Hepatocyte (in vitro differentiated cells): ENCODE measurements around the gene LRRC3B.
A peak's percentile ranks its signal among the peaks of the same experiment; 100 is the strongest.

Experiments
- EZH2 ChIP-seq: fragments of 200-600 bp; sonication (generic); IDR thresholded peaks from 2 replicates; pipeline ENCODE4 v1.6.1; 2016; ENCODE audit warnings: antibody characterized with exemption, mild to moderate bottlenecking, borderline replicate concordance
- EZH2phosphoT487 ChIP-seq: fragments of 200-600 bp; sonication (generic); IDR thresholded peaks from one replicate; pipeline ENCODE4 v1.6.1; 2018; ENCODE audit warnings: antibody characterized with exemption, mild to moderate bottlenecking, low read depth, moderate library complexity; ENCODE audit not compliant: unreplicated experiment, severe bottlenecking
- TF ChIP-seq, protein P1 (sequence below): fragments of 200-600 bp; sonication (generic); IDR thresholded peaks from 2 replicates; pipeline ENCODE4 v1.5.1; 2016; ENCODE audit warnings: antibody characterized with exemption, mild to moderate bottlenecking; ENCODE audit not compliant: poor library complexity

- TF ChIP-seq, protein P1, sequence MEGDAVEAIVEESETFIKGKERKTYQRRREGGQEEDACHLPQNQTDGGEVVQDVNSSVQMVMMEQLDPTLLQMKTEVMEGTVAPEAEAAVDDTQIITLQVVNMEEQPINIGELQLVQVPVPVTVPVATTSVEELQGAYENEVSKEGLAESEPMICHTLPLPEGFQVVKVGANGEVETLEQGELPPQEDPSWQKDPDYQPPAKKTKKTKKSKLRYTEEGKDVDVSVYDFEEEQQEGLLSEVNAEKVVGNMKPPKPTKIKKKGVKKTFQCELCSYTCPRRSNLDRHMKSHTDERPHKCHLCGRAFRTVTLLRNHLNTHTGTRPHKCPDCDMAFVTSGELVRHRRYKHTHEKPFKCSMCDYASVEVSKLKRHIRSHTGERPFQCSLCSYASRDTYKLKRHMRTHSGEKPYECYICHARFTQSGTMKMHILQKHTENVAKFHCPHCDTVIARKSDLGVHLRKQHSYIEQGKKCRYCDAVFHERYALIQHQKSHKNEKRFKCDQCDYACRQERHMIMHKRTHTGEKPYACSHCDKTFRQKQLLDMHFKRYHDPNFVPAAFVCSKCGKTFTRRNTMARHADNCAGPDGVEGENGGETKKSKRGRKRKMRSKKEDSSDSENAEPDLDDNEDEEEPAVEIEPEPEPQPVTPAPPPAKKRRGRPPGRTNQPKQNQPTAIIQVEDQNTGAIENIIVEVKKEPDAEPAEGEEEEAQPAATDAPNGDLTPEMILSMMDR: peak; percentile 80
- TF ChIP-seq EZH2 (no peak), EZH2phosphoT487 (no peak)
These were observed 89.8 kb downstream of the LRRC3B start for GRCh38 chr3:26712211-26713026.
